HG02642 (cell line): ENCODE data around the gene MCM8.

Experiments
- ATAC-seq: cut with Tn5 transposase; IDR thresholded peaks from one replicate; pipeline ENCODE4 v1.9.1; 2021; ENCODE audit warnings: mild to moderate bottlenecking; ENCODE audit not compliant: unreplicated experiment, poor library complexity

Gene MCM8

GRCh38 chr20:5950271-5951031 lies at the start of gene MCM8, which contains the start of gene TRMT6:
Gene MCM8 (plus strand): TSS chr20:5950652. CDS start chr20:5952016, 1,364 bp downstream.
Gene TRMT6 (minus strand): TSS chr20:5950533. CDS start chr20:5950405, 128 bp downstream.
- peak; percentile 99 for ATAC-seq

GRCh38 chr20:5900908-5901307 lies 49.5 kb upstream of the MCM8 start:
- ATAC-seq, result no peak

GRCh38 chr20:5908981-5909380 lies 41.5 kb upstream of the MCM8 start:
- ATAC-seq, result no peak

- no peak for ATAC-seq
Measured at GRCh38 chr20:5910186-5910585, 40.3 kb upstream of the MCM8 start.

- no peak for ATAC-seq
Measured at GRCh38 chr20:5913166-5913565, 37.3 kb upstream of the MCM8 start.

GRCh38 chr20:5914859-5915258 lies 35.6 kb upstream of the MCM8 start:
- no peak for ATAC-seq

- no peak for ATAC-seq
Measured at GRCh38 chr20:5918856-5919625, 31.4 kb upstream of the MCM8 start.

- ATAC-seq, result no peak
Measured at GRCh38 chr20:5919626-5920544, 30.6 kb upstream of the MCM8 start.

- no peak for ATAC-seq
Measured at GRCh38 chr20:5920581-5920980, 29.9 kb upstream of the MCM8 start.

GRCh38 chr20:5923493-5923892 lies 27.0 kb upstream of the MCM8 start:
- no peak for ATAC-seq

- ATAC-seq, result no peak
Measured at GRCh38 chr20:5925551-5925950, 24.9 kb upstream of the MCM8 start.

- ATAC-seq, result no peak
Measured at GRCh38 chr20:5927749-5928462, 22.5 kb upstream of the MCM8 start.

GRCh38 chr20:5928836-5929715 lies 21.4 kb upstream of the MCM8 start:
- no peak for ATAC-seq

- ATAC-seq, result no peak
Measured at GRCh38 chr20:5931411-5931810, 19.0 kb upstream of the MCM8 start.

- no peak for ATAC-seq
Measured at GRCh38 chr20:5932796-5933195, 17.7 kb upstream of the MCM8 start.

GRCh38 chr20:5933802-5934436 lies 16.5 kb upstream of the MCM8 start:
- no peak for ATAC-seq

GRCh38 chr20:5935384-5935783 lies 15.1 kb upstream of the MCM8 start:
- ATAC-seq, result no peak

GRCh38 chr20:5936238-5936637 lies 14.2 kb upstream of the MCM8 start:
- ATAC-seq, result no peak
